GM12878 (cell line): ENCODE data around the gene SMC1B. TPM values are rescaled to one million over a fixed set of nuclear protein-coding genes. Genes with fewer than 3 reads are reported as not detected.

Experiments used
- ATAC-seq: fragments of 200-7000 bp; cut with Tn5 transposase; 3 replicates; pipeline ENCODE4 v1.9.1; 2020; ENCODE audit warnings: mild to moderate bottlenecking, moderate library complexity
- BruUV-seq: library from RNA; stranded (reverse); fragments of 400-500 nt; replicated peaks from 2 replicates; lab custom pipeline; 2021; lab: Mats Ljungman, UMichigan
- CTCF ChIA-PET: fragments of 300-600 bp; sonication (Branson Sonifier 250); formaldehyde crosslinking; extraction: SDS; loops from one replicate; lab custom pipeline; 2021; ENCODE audit warnings: inconsistent platforms; lab: Yijun Ruan, JAX
- POLR2A ChIA-PET: fragments of 350-600 bp; formaldehyde crosslinking; extraction: SDS; loops from one replicate; lab custom pipeline; 2021; ENCODE audit warnings: inconsistent platforms; lab: Charles Lee
- RAD21 ChIA-PET: fragments of 300-600 bp; sonication (Branson Sonifier 250); formaldehyde crosslinking; loops from one replicate; lab custom pipeline; 2023; ENCODE audit warnings: antibody characterized with exemption; ENCODE audit not compliant: unreplicated experiment; lab: Charles Lee
- SMC1A ChIA-PET: fragments of 300-600 bp; sonication (Branson Sonifier 250); formaldehyde crosslinking; loops from one replicate; lab custom pipeline; 2023; ENCODE audit not compliant: unreplicated experiment, uncharacterized antibody; lab: Charles Lee
- DNase-seq: peaks from one replicate; pipeline ENCODE4 v3.0.0-alpha.2; 2011; ENCODE audit warnings: low read depth, low spot score
- FAIRE-seq: peaks from 3 replicates; lab custom pipeline; 2011; peaks lifted over from hg19 to GRCh38; lab: Jason Lieb, UNC
- H2AFZ ChIP-seq: 2 replicates; pipeline ENCODE4 v1.6.0; 2011; ENCODE audit warnings: low read depth, low read length, control low read depth; ENCODE audit not compliant: control insufficient read depth
- H3K27ac ChIP-seq: 2 replicates; pipeline ENCODE4 v1.5.1; 2011; ENCODE audit warnings: control low read depth; ENCODE audit not compliant: control insufficient read depth, insufficient read depth
- H3K27me3 ChIP-seq, 2 experiments: replicated peaks in 1 of 2; 2 replicates each; pipeline versions ENCODE4 v1.6.0 to v1.6.1; 2011; ENCODE audit warnings: low read length in 1 of 2; ENCODE audit not compliant: control insufficient read depth in 2 of 2, insufficient read depth in 2 of 2
- H3K36me3 ChIP-seq, 2 experiments: 2 replicates each; pipeline ENCODE4 v1.5.1; 2011; ENCODE audit warnings: low read length in 1 of 2; ENCODE audit not compliant: control insufficient read depth in 2 of 2, insufficient read depth in 2 of 2
- H3K4me1 ChIP-seq: 2 replicates; pipeline ENCODE4 v1.6.1; 2011; ENCODE audit warnings: mild to moderate bottlenecking, low read length, moderate library complexity, mixed read lengths; ENCODE audit not compliant: control insufficient read depth, insufficient read depth
- H3K4me2 ChIP-seq: 2 replicates; pipeline ENCODE4 v1.6.0; 2011; ENCODE audit warnings: control low read depth; ENCODE audit not compliant: control insufficient read depth, insufficient read depth
- H3K4me3 ChIP-seq: fragments of 200-600 bp; sonication (generic); 2 replicates; pipeline ENCODE4 v1.5.1; 2016
- H3K79me2 ChIP-seq: 2 replicates; pipeline ENCODE4 v1.6.0; 2011; ENCODE audit warnings: low read length; ENCODE audit not compliant: control insufficient read depth, insufficient read depth
- H3K9ac ChIP-seq: 2 replicates; pipeline ENCODE4 v1.8.0; 2011; ENCODE audit warnings: low read length, control low read depth, mixed read lengths; ENCODE audit not compliant: control insufficient read depth, insufficient read depth
- H3K9me3 ChIP-seq: replicated peaks from 3 replicates; pipeline ENCODE4 v1.5.1; 2011; ENCODE audit warnings: mild to moderate bottlenecking, low read length; ENCODE audit not compliant: control insufficient read depth, insufficient read depth
- H4K20me1 ChIP-seq: 2 replicates; pipeline ENCODE4 v1.6.0; 2011; ENCODE audit not compliant: control insufficient read depth, insufficient read depth
- CTCF ChIP-seq, 3 experiments: IDR thresholded peaks in 2 of 3; conservative IDR thresholded peaks in 1 of 3; 2 replicates each; pipeline ENCODE4 v1.5.1; 2011; ENCODE audit warnings: low read depth in 3 of 3, low read length in 3 of 3, mild to moderate bottlenecking in 3 of 3, control low read depth in 2 of 3, moderate library complexity in 2 of 3, inconsistent platforms in 1 of 3, mixed read lengths in 1 of 3; ENCODE audit not compliant: control insufficient read depth in 2 of 3, insufficient read depth in 1 of 3; ENCODE audit errors: extremely low read depth in 1 of 3
- CUX1 ChIP-seq: IDR thresholded peaks from 2 replicates; pipeline ENCODE4 v1.6.1; 2012; ENCODE audit warnings: improper control_type of control experiment, low read depth, low read length; ENCODE audit not compliant: insufficient replicate concordance
- ESRRA ChIP-seq: IDR thresholded peaks from 2 replicates; pipeline ENCODE4 v1.6.1; 2012; ENCODE audit warnings: mild to moderate bottlenecking, low read length, improper control_type of control experiment
- ETV6 ChIP-seq, 2 experiments: fragments of 450-650 bp in 1 of 2; IDR thresholded peaks in 1 of 2; conservative IDR thresholded peaks in 1 of 2; 2 replicates each; pipeline ENCODE4 v1.6.1; 2014; ENCODE audit warnings: antibody characterized with exemption in 1 of 2, borderline replicate concordance in 1 of 2, low read depth in 1 of 2, mild to moderate bottlenecking in 1 of 2, moderate library complexity in 1 of 2
- GABPA ChIP-seq: IDR thresholded peaks from 2 replicates; pipeline ENCODE4 v1.6.1; 2014; ENCODE audit warnings: antibody characterized with exemption, low read depth, mild to moderate bottlenecking, inconsistent platforms
- HDAC2 ChIP-seq: fragments of 200-600 bp; sonication (generic); IDR thresholded peaks from 2 replicates; pipeline ENCODE4 v1.6.1; 2017
- MTA2 ChIP-seq: fragments of 450-650 bp; IDR thresholded peaks from 2 replicates; pipeline ENCODE4 v1.6.1; 2016; ENCODE audit warnings: low read depth, mild to moderate bottlenecking, moderate library complexity
- NKRF ChIP-seq: fragments of 450-650 bp; conservative IDR thresholded peaks from 2 replicates; pipeline ENCODE4 v1.6.1; 2017; ENCODE audit warnings: mild to moderate bottlenecking, moderate library complexity
- POLR2AphosphoS2 ChIP-seq: IDR thresholded peaks from 2 replicates; pipeline ENCODE4 v1.6.1; 2011; ENCODE audit warnings: low read depth, mild to moderate bottlenecking, low read length, improper control_type of control experiment, moderate library complexity
- SUPT20H ChIP-seq: IDR thresholded peaks from 2 replicates; pipeline ENCODE4 v1.6.1; 2011; ENCODE audit warnings: low read depth, mild to moderate bottlenecking, low read length, moderate library complexity, borderline replicate concordance; ENCODE audit not compliant: control insufficient read depth
- ZNF622 ChIP-seq: fragments of 450-650 bp; IDR thresholded peaks from 2 replicates; pipeline ENCODE4 v1.6.1; 2017; ENCODE audit warnings: mild to moderate bottlenecking, inconsistent platforms
- WGBS: methylation state at CpG from one replicate; pipeline ENCODE4 v1.1.6; 2016; ENCODE audit warnings: low lambda C conversion rate; ENCODE audit not compliant: insufficient replicate concordance, insufficient coverage; ENCODE audit errors: missing lambda C conversion rate; 5-methylcytosine and 5-hydroxymethylcytosine counted together
- in situ Hi-C: fragments of 300-500 bp; cut with MboI; formaldehyde crosslinking; loops from 9 replicates; pipeline ENCODE4 v1.14.3; 2018; ENCODE audit warnings: mixed read lengths
- intact Hi-C: fragments of 100-400 bp; cut with micrococcal nuclease; formaldehyde crosslinking; loops from one replicate; pipeline ENCODE4 v1.14.2; 2022; ENCODE audit not compliant: unreplicated experiment
- polyA plus RNA-seq, 11 experiments: library from polyadenylated mRNA; depleted of rRNA in 4 of 11; unstranded in 6 of 11; stranded (reverse) in 5 of 11; fragments of >200 nt; fragmentation: Nextera tagmentation in 4 of 11; fragmentation: Illumina TruSeq in 1 of 11; extraction: Ambion mirVana in 4 of 11; extraction: Trizol in 1 of 11; gene quantifications; 1 replicate in 1 of 11; 2 replicates in 10 of 11; pipeline versions ENCODE4 v1.2.1 to v1.2.3, GENCODE V29; 2011 to 2016; ENCODE audit warnings: inconsistent platforms in 2 of 11, missing spikeins in 2 of 11, low read depth in 1 of 11
- total RNA-seq, 4 experiments: library from RNA; depleted of rRNA in 3 of 4; stranded (reverse); fragments of >200 nt in 3 of 4; fragmentation: Illumina TruSeq in 1 of 4; extraction: Trizol in 1 of 4; gene quantifications; 2 replicates each; pipeline versions ENCODE4 v1.2.1 to v1.2.3, GENCODE V29; 2013 to 2021

Gene SMC1B
- total and polyA plus RNA-seq, 10 of the 15 experiments (the other 5 are each of a cell fraction or from before 2014, with no cell fraction given) = not detected

GRCh38 chr22:45444168-45444567, 30.8 kb upstream of the SMC1B start (continued):
- TF ChIP-seq CUX1 = no peak
- TF ChIP-seq POLR2AphosphoS2 = no peak

GRCh38 chr22:45442116-45442515, 28.7 kb upstream of the SMC1B start:
- ChIA-PET CTCF (no interaction called here), SMC1A (no interaction called here), POLR2A (no interaction called here), RAD21 (no interaction called here)
- 23% methylated on average over 5 of the region's 5 CpGs for WGBS
- Histone ChIP-seq H3K4me2 (no peak overlapping the region), H3K9ac (no peak overlapping the region), H3K27ac (no peak overlapping the region), H3K36me3 (no peaks in the 10 kb centered on the region), H3K79me2 (no peaks in the 10 kb centered on the region), H3K9me3 (no peaks in the 10 kb centered on the region), H2AFZ (no peak overlapping the region), H3K27me3 (no peaks in the 10 kb centered on the region; a peak in 1 of 4 replicates), H4K20me1 (no peaks in the 10 kb centered on the region), H3K4me3 (no peak overlapping the region), H3K4me1 (no peaks in the 10 kb centered on the region; the same call in 1 of the 2 replicates)
- no peak for FAIRE-seq
- BruUV-seq = no TSS peak
- no peak for TF ChIP-seq ZNF622
- TF ChIP-seq NKRF = no peak
- TF ChIP-seq GABPA = no peak
- TF ChIP-seq HDAC2 = no peak
- no peak for TF ChIP-seq ESRRA
- no peak for TF ChIP-seq SUPT20H
- TF ChIP-seq MTA2 = no peak
- no peak for TF ChIP-seq CTCF (IDR thresholded peaks at IDR 0.05 in 2 of 3, conservative IDR thresholded peaks at IDR 0.05 in 1 of 3; ENCODE audit: control insufficient read depth in 2 of 3, extremely low read depth in 1 of 3, insufficient read depth in 1 of 3, low read depth in 3 of 3, low read length in 3 of 3)
- TF ChIP-seq ETV6 (conservative IDR thresholded peaks at IDR 0.05 in 1 of 2, IDR thresholded peaks at IDR 0.05 in 1 of 2; ENCODE audit: borderline replicate concordance in 1 of 2, low read depth in 1 of 2) = no peak
- in situ Hi-C loops (no loop called here), intact Hi-C loops (no loop called here)
- ATAC-seq = no peak
- no peak for DNase-seq
